ENCODE data around the gene ERBB4. TPM values are rescaled to one million over a fixed set of nuclear protein-coding genes. Genes with fewer than 3 reads are reported as not detected.

The ERBB4 gene
- total RNA-seq, 4 donors from 2014 or later, result 1.6 to 5.7 (median 3.5) TPM

- no peak for ATAC-seq
These were observed 507.9 kb downstream of the ERBB4 start for GRCh38 chr2:212030709-212031108.

GRCh38 chr2:212028798-212029394, 509.7 kb downstream of the ERBB4 start:
- Histone ChIP-seq H3K9me3 (no peaks in the 10 kb centered on the region), H3K27ac (no peak overlapping the region)
- in situ Hi-C loops (cut with MboI; ENCODE audit: low sequenced_read_pairs in 4 of 4), result no loop called here

More at GRCh38 chr2:212030709-212031108, 507.9 kb downstream of the ERBB4 start:
- DNase-seq, result no peak
- Histone ChIP-seq H3K4me1 (peaks cover 0 to 10% of the 10 kb centered on the region in 2 donors), H3K4me3 (no peak overlapping the region), H3K36me3 (no peaks in the 10 kb centered on the region), H3K9me3 (no peaks in the 10 kb centered on the region), H3K27me3 (no peaks in the 10 kb centered on the region), H3K27ac (no peak overlapping the region)
- intact Hi-C loops (cut with DNase I; ENCODE audit: low total_unique reads), result no loop called here
- in situ Hi-C loops (cut with MboI; ENCODE audit: low sequenced_read_pairs in 4 of 4), result no loop called here
- TF ChIP-seq CTCF (IDR thresholded peaks at IDR 0.05 in 4 of 5, conservative IDR thresholded peaks at IDR 0.05 in 1 of 5) (no peak), POLR2A (IDR thresholded peaks at IDR 0.05) (no peak)

GRCh38 chr2:212027681-212028628, 510.6 kb downstream of the ERBB4 start:
- intact Hi-C loops (cut with DNase I; ENCODE audit: low total_unique reads), result no loop called here
- H3K9me3 ChIP-seq, result no peaks in the 10 kb centered on the region
- DNase-seq (no peak), ATAC-seq (no peak)
- TF ChIP-seq CTCF (IDR thresholded peaks at IDR 0.05 in 4 of 5, conservative IDR thresholded peaks at IDR 0.05 in 1 of 5) (no peak), POLR2A (IDR thresholded peaks at IDR 0.05) (no peak)
- H3K4me1 ChIP-seq, result peaks cover 0 to 10% of the 10 kb centered on the region in 2 donors
- no peaks in the 10 kb centered on the region for H3K36me3 ChIP-seq
- in situ Hi-C loops (cut with MboI; ENCODE audit: low sequenced_read_pairs in 4 of 4), result no loop called here
- H3K27ac ChIP-seq, result no peak overlapping the region
- H3K4me3 ChIP-seq, result no peak overlapping the region
- H3K27me3 ChIP-seq, result no peaks in the 10 kb centered on the region

More at GRCh38 chr2:212028798-212029394, 509.7 kb downstream of the ERBB4 start:
- no peak for ATAC-seq
- no peak for TF ChIP-seq CTCF (IDR thresholded peaks at IDR 0.05 in 4 of 5, conservative IDR thresholded peaks at IDR 0.05 in 1 of 5)
- TF ChIP-seq POLR2A (IDR thresholded peaks at IDR 0.05), result no peak
- H3K36me3 ChIP-seq, result no peaks in the 10 kb centered on the region
- intact Hi-C loops (cut with DNase I; ENCODE audit: low total_unique reads), result no loop called here
- no peak for DNase-seq
- no peaks in the 10 kb centered on the region for H3K27me3 ChIP-seq
- no peak overlapping the region for H3K4me3 ChIP-seq
- peaks cover 0 to 10% of the 10 kb centered on the region in 2 donors for H3K4me1 ChIP-seq

GRCh38 chr2:212024040-212024439, 514.6 kb downstream of the ERBB4 start:
- H3K27ac ChIP-seq, result no peak overlapping the region
- no peaks in the 10 kb centered on the region for H3K36me3 ChIP-seq
- no peak for ATAC-seq
- no peaks in the 10 kb centered on the region for H3K9me3 ChIP-seq
- in situ Hi-C loops (cut with MboI; ENCODE audit: low sequenced_read_pairs in 4 of 4) (no loop called here), intact Hi-C loops (cut with DNase I; ENCODE audit: low total_unique reads) (no loop called here)
- H3K27me3 ChIP-seq, result no peaks in the 10 kb centered on the region
- no peak for DNase-seq
- TF ChIP-seq CTCF (IDR thresholded peaks at IDR 0.05 in 4 of 5, conservative IDR thresholded peaks at IDR 0.05 in 1 of 5), result no peak
- no peaks in the 10 kb centered on the region for H3K4me1 ChIP-seq
- H3K4me3 ChIP-seq, result no peak overlapping the region

Data from gastrocnemius medialis (tissue), 4 donors.